Prostate gland (tissue), 2 donors: Measurements from ENCODE around the gene ASH1L.

Experiments used
- POLR2A ChIP-seq: fragments of 450-650 bp; IDR thresholded peaks from one replicate; pipeline ENCODE4 v1.6.1; 2016; ENCODE audit warnings: antibody characterized with exemption, mild to moderate bottlenecking
- POLR2AphosphoS5 ChIP-seq: sonication (generic); formaldehyde crosslinking; IDR thresholded peaks from one replicate; pipeline ENCODE4 v1.6.1; 2017; ENCODE audit warnings: antibody characterized with exemption
- TF ChIP-seq, protein P1 (sequence below), 4 experiments: fragments of 200-600 bp in 2 of 4; fragments of 450-650 bp in 2 of 4; sonication (generic) in 2 of 4; IDR thresholded peaks; 1 replicate in 3 of 4; 2 replicates in 1 of 4; pipeline ENCODE4 v1.5.1; 2016 to 2019; ENCODE audit warnings: antibody characterized with exemption in 4 of 4, mild to moderate bottlenecking in 2 of 4, moderate library complexity in 2 of 4

- TF ChIP-seq, protein P1, sequence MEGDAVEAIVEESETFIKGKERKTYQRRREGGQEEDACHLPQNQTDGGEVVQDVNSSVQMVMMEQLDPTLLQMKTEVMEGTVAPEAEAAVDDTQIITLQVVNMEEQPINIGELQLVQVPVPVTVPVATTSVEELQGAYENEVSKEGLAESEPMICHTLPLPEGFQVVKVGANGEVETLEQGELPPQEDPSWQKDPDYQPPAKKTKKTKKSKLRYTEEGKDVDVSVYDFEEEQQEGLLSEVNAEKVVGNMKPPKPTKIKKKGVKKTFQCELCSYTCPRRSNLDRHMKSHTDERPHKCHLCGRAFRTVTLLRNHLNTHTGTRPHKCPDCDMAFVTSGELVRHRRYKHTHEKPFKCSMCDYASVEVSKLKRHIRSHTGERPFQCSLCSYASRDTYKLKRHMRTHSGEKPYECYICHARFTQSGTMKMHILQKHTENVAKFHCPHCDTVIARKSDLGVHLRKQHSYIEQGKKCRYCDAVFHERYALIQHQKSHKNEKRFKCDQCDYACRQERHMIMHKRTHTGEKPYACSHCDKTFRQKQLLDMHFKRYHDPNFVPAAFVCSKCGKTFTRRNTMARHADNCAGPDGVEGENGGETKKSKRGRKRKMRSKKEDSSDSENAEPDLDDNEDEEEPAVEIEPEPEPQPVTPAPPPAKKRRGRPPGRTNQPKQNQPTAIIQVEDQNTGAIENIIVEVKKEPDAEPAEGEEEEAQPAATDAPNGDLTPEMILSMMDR (IDR thresholded peaks at IDR 0.05), result no peak
- no peak for TF ChIP-seq POLR2A
- no peak for TF ChIP-seq POLR2AphosphoS5
Measured at GRCh38 chr1:155529109-155529508, 33.5 kb downstream of the ASH1L start.
